NB4 (cell line): ENCODE data around the gene SGSM2.

Experiments used
- DNase-seq: peaks from one replicate; pipeline ENCODE4 v3.0.0; 2010; ENCODE audit warnings: low read depth
- H3K4me3 ChIP-seq: one replicate; pipeline ENCODE4 v1.5.1; 2011; ENCODE audit warnings: mild to moderate bottlenecking, low read depth, low read length, moderate library complexity
- MAX ChIP-seq: IDR thresholded peaks from 2 replicates; pipeline ENCODE4 v1.6.1; 2011; ENCODE audit warnings: low read depth, low read length
- MYC ChIP-seq: IDR thresholded peaks from 2 replicates; pipeline ENCODE4 v1.6.1; 2011; ENCODE audit warnings: low read depth, low read length
- POLR2A ChIP-seq: IDR thresholded peaks from 2 replicates; pipeline ENCODE4 v1.6.1; 2011; ENCODE audit warnings: mild to moderate bottlenecking; ENCODE audit not compliant: insufficient read length; ENCODE audit errors: extremely low read depth
- TF ChIP-seq, protein P1 (sequence below): IDR thresholded peaks from one replicate; pipeline ENCODE4 v1.5.1; 2012; ENCODE audit warnings: low read depth, low read length

SGSM2 gene

DNA sequence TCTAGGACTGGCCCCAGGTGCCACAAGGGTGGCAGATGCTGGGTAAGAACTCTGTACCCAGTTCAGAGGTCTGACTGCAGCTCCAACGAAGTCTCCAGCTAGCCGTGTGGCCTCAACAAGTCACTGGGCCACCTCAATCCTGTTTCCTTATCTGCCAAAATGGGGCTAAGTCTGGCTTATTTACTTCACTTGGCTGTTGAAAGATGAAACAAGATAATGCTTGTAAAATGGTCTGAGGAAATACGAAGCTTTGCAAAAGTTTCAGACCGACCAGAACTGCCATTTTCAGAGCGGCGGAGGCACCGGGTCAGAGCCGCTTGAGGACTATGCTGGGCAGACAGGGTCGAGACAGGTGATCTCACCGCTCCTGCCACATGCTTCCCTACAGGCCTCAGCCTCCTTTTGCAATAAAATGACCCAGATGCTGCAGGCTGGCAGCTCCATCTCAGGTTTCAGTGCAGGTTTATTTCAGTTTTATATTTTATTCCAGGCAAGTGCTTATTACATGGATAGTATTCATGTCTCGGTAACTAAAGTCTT is 46.4 kb downstream of the SGSM2 start:
- no peak for DNase-seq
- TF ChIP-seq POLR2A (no peak), MYC (no peak), MAX (no peak; the same call in 1 of the 2 replicates)
- TF ChIP-seq, protein P1, sequence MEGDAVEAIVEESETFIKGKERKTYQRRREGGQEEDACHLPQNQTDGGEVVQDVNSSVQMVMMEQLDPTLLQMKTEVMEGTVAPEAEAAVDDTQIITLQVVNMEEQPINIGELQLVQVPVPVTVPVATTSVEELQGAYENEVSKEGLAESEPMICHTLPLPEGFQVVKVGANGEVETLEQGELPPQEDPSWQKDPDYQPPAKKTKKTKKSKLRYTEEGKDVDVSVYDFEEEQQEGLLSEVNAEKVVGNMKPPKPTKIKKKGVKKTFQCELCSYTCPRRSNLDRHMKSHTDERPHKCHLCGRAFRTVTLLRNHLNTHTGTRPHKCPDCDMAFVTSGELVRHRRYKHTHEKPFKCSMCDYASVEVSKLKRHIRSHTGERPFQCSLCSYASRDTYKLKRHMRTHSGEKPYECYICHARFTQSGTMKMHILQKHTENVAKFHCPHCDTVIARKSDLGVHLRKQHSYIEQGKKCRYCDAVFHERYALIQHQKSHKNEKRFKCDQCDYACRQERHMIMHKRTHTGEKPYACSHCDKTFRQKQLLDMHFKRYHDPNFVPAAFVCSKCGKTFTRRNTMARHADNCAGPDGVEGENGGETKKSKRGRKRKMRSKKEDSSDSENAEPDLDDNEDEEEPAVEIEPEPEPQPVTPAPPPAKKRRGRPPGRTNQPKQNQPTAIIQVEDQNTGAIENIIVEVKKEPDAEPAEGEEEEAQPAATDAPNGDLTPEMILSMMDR: no peak
- H3K4me3 ChIP-seq: no peak overlapping the region

- no peak for TF ChIP-seq MAX
- TF ChIP-seq, protein P1: no peak
- TF ChIP-seq MYC: no peak
- no peak for TF ChIP-seq POLR2A
- no peak for DNase-seq
- H3K4me3 ChIP-seq: no peak overlapping the region
Measured at GRCh38 chr17:2384439-2385127, 47.3 kb downstream of the SGSM2 start.

DNA sequence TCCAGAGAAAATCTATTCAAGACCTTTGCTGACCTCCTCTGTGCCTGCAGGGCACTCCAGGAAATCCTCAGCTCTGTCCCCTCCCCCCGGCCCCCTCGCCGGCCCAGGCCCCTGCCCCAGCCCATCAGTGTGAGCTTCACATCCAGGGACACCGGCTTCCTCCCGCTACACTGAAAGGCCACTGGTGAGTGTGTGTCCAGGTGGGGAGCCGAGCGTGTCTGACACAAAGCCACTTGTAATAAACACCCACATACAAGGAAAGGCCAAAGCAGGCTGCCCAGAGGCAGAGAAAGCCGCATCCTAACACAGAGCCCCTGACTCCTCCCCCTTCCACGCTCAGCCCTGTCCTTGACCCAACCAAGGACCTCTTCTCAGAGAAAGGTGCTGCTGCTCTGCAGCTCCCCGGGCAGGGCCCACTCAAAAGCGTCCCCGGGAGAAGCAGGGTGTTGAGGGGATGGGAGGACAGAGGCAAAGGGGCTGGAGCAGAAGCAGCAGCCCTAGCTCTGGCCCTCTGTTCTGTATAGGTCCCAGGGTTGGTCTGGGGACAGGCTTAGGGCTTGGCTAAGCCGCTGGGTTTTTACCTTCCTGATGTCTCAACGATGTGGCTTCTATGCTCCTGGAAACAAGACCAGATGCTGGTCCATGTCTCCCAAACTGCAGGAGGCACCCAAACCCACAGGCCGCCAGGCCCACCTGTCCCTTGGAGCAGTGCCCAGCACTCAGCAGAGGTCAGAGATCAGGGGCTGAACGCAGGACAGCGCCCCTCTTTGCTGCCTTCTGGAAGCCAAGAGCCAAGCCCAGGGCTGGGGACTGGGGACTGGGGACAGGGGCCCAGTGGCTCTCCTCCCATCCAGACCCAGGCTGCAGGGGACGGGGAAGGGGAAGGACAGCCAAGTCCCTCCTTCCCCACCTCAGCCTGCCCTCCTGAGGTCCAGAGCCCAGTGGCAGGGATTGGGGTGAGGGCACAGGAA is 48.2 kb downstream of the SGSM2 start:
- DNase-seq: no peak
- H3K4me3 ChIP-seq: no peak overlapping the region
- TF ChIP-seq MYC: no peak
- TF ChIP-seq, protein P1: no peak
- TF ChIP-seq POLR2A: no peak
- no peak for TF ChIP-seq MAX

DNA sequence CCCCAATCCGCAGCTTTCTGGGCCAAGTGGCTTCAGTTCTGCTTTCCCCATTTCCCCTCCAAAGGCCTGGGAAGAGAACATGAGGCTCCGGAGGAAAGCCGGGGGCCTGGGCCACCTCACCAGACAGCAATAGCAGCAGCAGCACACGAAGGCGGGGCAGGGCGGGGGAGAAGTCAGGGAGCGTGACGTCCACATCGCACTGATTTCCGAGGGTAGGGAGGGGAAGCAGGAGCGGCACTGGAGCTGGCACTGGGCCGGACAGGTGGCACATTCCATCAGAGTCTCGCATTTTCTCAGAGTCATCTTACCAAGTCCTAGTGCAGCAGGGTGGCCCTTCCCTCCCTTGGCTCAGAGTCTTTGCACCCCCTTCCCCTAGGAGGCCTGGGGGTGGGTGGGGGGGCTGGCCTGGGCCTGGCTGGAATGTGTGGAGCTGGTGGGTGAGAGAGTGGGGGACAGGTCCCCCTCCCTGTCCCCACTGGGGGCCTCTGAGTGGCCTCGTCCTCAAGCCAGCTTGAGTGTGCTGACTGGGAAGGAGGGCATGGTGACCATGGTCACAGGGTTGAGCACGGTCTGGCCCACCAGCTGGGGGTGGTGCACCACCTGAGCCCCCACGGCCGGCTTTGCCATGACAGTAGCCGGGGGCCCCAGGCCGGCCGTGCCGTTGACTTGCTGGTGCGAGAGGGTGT is 49.2 kb downstream of the SGSM2 start:
- no peak overlapping the region for H3K4me3 ChIP-seq
- DNase-seq: no peak
- no peak for TF ChIP-seq MYC
- TF ChIP-seq, protein P1: no peak
- TF ChIP-seq MAX: no peak
- TF ChIP-seq POLR2A: no peak

DNA sequence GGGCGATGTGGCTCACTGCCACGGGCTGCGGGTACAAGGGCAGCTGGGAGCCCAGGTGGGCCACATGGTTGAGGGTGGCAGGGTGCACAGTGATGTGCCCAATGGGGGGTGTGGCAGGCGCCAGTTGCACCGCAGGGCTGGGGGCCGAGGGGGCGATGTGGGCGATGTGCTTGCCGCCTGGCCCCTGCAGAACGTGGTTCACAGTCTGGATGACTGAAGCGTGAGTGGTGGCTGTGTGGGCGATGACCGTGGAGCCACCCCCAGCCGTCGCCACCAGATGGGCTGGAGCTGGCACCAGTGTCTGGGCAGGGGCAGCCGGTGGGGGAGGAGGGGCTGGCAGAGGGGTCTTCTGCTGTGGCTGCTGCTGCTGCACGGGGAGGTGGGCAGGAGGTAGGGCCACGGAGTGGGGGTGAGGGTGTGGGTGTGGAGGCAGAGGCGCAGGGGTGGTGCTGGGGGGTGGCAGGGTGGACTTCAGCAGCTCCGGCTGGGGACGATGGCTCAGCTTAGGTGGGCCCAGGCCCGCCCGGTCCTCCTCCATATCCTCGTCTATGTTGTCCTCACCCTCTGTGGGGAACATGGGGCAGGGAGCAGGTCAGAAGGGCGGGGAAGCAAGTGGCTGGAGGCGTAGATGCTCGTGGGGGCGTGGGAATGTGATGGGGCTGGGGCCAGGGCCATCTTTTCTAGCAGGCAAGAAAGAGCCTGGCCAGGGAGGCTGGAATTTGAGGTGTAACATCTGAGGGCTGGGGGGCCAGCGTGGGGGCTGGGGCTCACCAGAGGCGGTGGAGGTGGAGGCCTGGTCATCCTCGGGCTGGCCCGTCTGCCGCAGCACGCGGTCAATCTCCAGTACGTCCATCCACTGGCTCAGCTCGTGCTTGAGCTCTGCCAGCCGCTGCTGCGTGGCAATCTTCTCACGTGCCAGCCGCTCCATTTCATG is 50.1 kb downstream of the SGSM2 start:
- DNase-seq: no peak
- no peak overlapping the region for H3K4me3 ChIP-seq
- TF ChIP-seq MAX: no peak
- no peak for TF ChIP-seq MYC
- TF ChIP-seq, protein P1: no peak
- TF ChIP-seq POLR2A: no peak
